Large intestine (tissue), 3 donors: ENCODE data around the gene ABCA13. TPM values are rescaled to one million over a fixed set of nuclear protein-coding genes. Genes with fewer than 3 reads are reported as not detected.

Experiments
- DNase-seq, 2 donors: peaks; one replicate each; pipeline versions ENCODE4 v3.0.0 to v3.0.0-alpha.2; 2013
- H3K27ac ChIP-seq: one replicate; pipeline ENCODE4 v1.5.1; 2013; ENCODE audit warnings: low read length
- H3K27me3 ChIP-seq: 2 replicates; pipeline ENCODE4 v1.6.1; 2013; ENCODE audit warnings: low read length; ENCODE audit not compliant: control insufficient read depth, insufficient read depth
- H3K36me3 ChIP-seq: 2 replicates; pipeline ENCODE4 v1.6.1; 2013; ENCODE audit warnings: low read length; ENCODE audit not compliant: control insufficient read depth, insufficient read depth
- H3K4me1 ChIP-seq: one replicate; pipeline ENCODE4 v1.6.1; 2013; ENCODE audit warnings: low read length; ENCODE audit not compliant: control insufficient read depth, insufficient read depth
- H3K4me3 ChIP-seq: one replicate; pipeline ENCODE4 v1.5.1; 2013; ENCODE audit warnings: low read length
- H3K9me3 ChIP-seq: one replicate; pipeline ENCODE4 v1.6.1; 2013; ENCODE audit warnings: mild to moderate bottlenecking, low read depth, low read length, moderate library complexity; ENCODE audit not compliant: control insufficient read depth
- WGBS: methylation state at CpG from one replicate; pipeline ENCODE4 v1.1.5; 2013; ENCODE audit warnings: low lambda C conversion rate; ENCODE audit not compliant: insufficient coverage; 5-methylcytosine and 5-hydroxymethylcytosine counted together
- polyA plus RNA-seq: library from polyadenylated mRNA; unstranded; fragments of 120-200 nt; gene quantifications from one replicate; pipeline ENCODE4 v1.2.1, GENCODE V29; 2013

Gene ABCA13
- polyA plus RNA-seq, 1 donor = 0.28 TPM

- Histone ChIP-seq H3K4me1 (peaks cover 26% of the 10 kb centered on the region), H3K27me3 (no peaks in the 10 kb centered on the region), H3K36me3 (no peaks in the 10 kb centered on the region), H3K4me3 (no peak overlapping the region), H3K9me3 (peaks cover 19% of the 10 kb centered on the region), H3K27ac (no peak overlapping the region)
- WGBS = no CpG with 5 or more reads among the region's 2 CpGs
- peak in 1 of 2 donors; percentile 8 for DNase-seq
Observed at GRCh38 chr7:48148311-48148710, 22.9 kb upstream of the ABCA13 start.

- peaks cover 14% of the 10 kb centered on the region for H3K9me3 ChIP-seq
- no peak overlapping the region for H3K4me3 ChIP-seq
- H3K27me3 ChIP-seq = no peaks in the 10 kb centered on the region
- H3K27ac ChIP-seq = no peak overlapping the region
- no peak for DNase-seq
- no peaks in the 10 kb centered on the region for H3K36me3 ChIP-seq
- H3K4me1 ChIP-seq = peaks cover 18% of the 10 kb centered on the region
Observed at GRCh38 chr7:48149058-48149457, 22.2 kb upstream of the ABCA13 start.

GRCh38 chr7:48150086-48150485 lies 21.2 kb upstream of the ABCA13 start:
- no CpG with 5 or more reads among the region's 3 CpGs for WGBS
- Histone ChIP-seq H3K27ac (no peak overlapping the region), H3K4me3 (no peak overlapping the region), H3K4me1 (peaks cover 14% of the 10 kb centered on the region), H3K27me3 (no peaks in the 10 kb centered on the region), H3K9me3 (peaks cover 8% of the 10 kb centered on the region), H3K36me3 (no peaks in the 10 kb centered on the region)
- DNase-seq = no peak

GRCh38 chr7:48154792-48155413 lies 16.4 kb upstream of the ABCA13 start:
- Histone ChIP-seq H3K9me3 (no peaks in the 10 kb centered on the region), H3K36me3 (no peaks in the 10 kb centered on the region), H3K4me1 (no peaks in the 10 kb centered on the region), H3K4me3 (no peak overlapping the region), H3K27ac (no peak overlapping the region), H3K27me3 (peaks cover 5% of the 10 kb centered on the region)
- WGBS = 80% methylated on average over 1 of the region's 8 CpGs
- DNase-seq = peak in 1 of 2 donors; percentile 36

- Histone ChIP-seq H3K9me3 (no peaks in the 10 kb centered on the region), H3K36me3 (no peaks in the 10 kb centered on the region), H3K4me1 (no peaks in the 10 kb centered on the region), H3K27me3 (peaks cover 5% of the 10 kb centered on the region), H3K27ac (no peak overlapping the region), H3K4me3 (no peak overlapping the region)
- no CpG with 5 or more reads among the region's 2 CpGs for WGBS
- no peak for DNase-seq
Observed at GRCh38 chr7:48158404-48158803, 12.9 kb upstream of the ABCA13 start.

- no peak for DNase-seq
- H3K9me3 ChIP-seq = no peaks in the 10 kb centered on the region
- 100% methylated on average over 1 of the region's 1 CpG for WGBS
Observed at GRCh38 chr7:48161407-48162125, 9.7 kb upstream of the ABCA13 start.

GRCh38 chr7:48165157-48165556 lies 6.1 kb upstream of the ABCA13 start:
- DNase-seq = no peak
- Histone ChIP-seq H3K4me3 (no peak overlapping the region), H3K4me1 (no peaks in the 10 kb centered on the region), H3K27ac (no peak overlapping the region), H3K36me3 (no peaks in the 10 kb centered on the region), H3K27me3 (no peaks in the 10 kb centered on the region), H3K9me3 (no peaks in the 10 kb centered on the region)
- 100% methylated on average over 1 of the region's 2 CpGs for WGBS

More at GRCh38 chr7:48161407-48162125, 9.7 kb upstream of the ABCA13 start:
- Histone ChIP-seq H3K36me3 (no peaks in the 10 kb centered on the region), H3K27me3 (peaks cover 5% of the 10 kb centered on the region), H3K4me1 (no peaks in the 10 kb centered on the region), H3K4me3 (no peak overlapping the region), H3K27ac (no peak overlapping the region)

- Histone ChIP-seq H3K9me3 (no peaks in the 10 kb centered on the region), H3K27me3 (no peaks in the 10 kb centered on the region), H3K4me1 (no peaks in the 10 kb centered on the region), H3K4me3 (no peak overlapping the region), H3K27ac (no peak overlapping the region), H3K36me3 (no peaks in the 10 kb centered on the region)
- DNase-seq = no peak
- 88% methylated on average over 1 of the region's 2 CpGs for WGBS
Observed at GRCh38 chr7:48168159-48168558, 3.1 kb upstream of the ABCA13 start.

GRCh38 chr7:48170506-48170905 lies 752 bp upstream of the ABCA13 start:
- no CpG with 5 or more reads among the region's 3 CpGs for WGBS
- no peak overlapping the region for H3K4me3 ChIP-seq
- no peak overlapping the region for H3K27ac ChIP-seq
- H3K36me3 ChIP-seq = no peaks in the 10 kb centered on the region
- no peak for DNase-seq
- no peaks in the 10 kb centered on the region for H3K9me3 ChIP-seq
- H3K27me3 ChIP-seq = no peaks in the 10 kb centered on the region
- H3K4me1 ChIP-seq = no peaks in the 10 kb centered on the region

- no peak overlapping the region for H3K27ac ChIP-seq
- no peaks in the 10 kb centered on the region for H3K27me3 ChIP-seq
- H3K4me3 ChIP-seq = no peak overlapping the region
- no peaks in the 10 kb centered on the region for H3K4me1 ChIP-seq
- no peak for DNase-seq
- H3K9me3 ChIP-seq = no peaks in the 10 kb centered on the region
- no peaks in the 10 kb centered on the region for H3K36me3 ChIP-seq
Observed at GRCh38 chr7:48173313-48173712, 2.1 kb downstream of the ABCA13 start.
